ENCODE results near the gene NUP85.
A peak's percentile ranks its signal among the peaks of the same experiment; 100 is the strongest.

The NUP85 gene

GRCh38 chr17:75262112-75262606 is 56.7 kb downstream of the NUP85 start:
- no peak for TF ChIP-seq CTCF (IDR thresholded peaks at IDR 0.05)
- H3K4me1 ChIP-seq (ENCODE audit: control insufficient read depth in 1 of 2, insufficient read depth in 1 of 2, low read depth in 1 of 2, low read length in 1 of 2): peaks cover 49 to 54% of the 10 kb centered on the region in 2 experiments

DNA sequence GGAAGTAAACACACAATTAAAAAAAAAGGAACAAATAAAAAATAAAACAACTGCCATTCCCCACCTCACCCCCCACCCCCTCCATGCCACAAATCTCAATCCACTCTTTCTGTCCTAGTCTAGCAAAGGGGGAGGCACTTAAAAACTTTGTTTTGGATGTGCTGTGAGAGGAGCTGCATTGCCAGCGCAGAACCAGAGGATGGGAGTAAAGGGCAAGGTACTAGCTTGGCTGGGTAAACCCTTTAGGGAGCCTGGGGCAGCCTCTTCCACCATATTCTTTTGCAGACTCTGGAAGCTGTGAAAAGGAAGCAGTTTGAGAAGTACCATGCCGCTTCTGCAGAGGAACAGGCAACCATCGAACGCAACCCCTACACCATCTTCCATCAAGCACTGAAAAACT is 57.6 kb downstream of the NUP85 start:
- Histone ChIP-seq H3K27ac (no peak overlapping the region), H3K27me3 (no peaks in the 10 kb centered on the region), H3K4me3 (ENCODE audit: low read depth in 1 of 2, low read length in 1 of 2) (no peak overlapping the region), H3K36me3 (no peaks in the 10 kb centered on the region), H3K4me1 (ENCODE audit: control insufficient read depth in 1 of 2, insufficient read depth in 1 of 2, low read depth in 1 of 2, low read length in 1 of 2) (peaks cover 58 to 62% of the 10 kb centered on the region in 2 experiments), H3K9me3 (no peaks in the 10 kb centered on the region)
- TF ChIP-seq CTCF (IDR thresholded peaks at IDR 0.05): no peak

More at GRCh38 chr17:75262112-75262606, 56.7 kb downstream of the NUP85 start:
- Histone ChIP-seq H3K4me3 (ENCODE audit: low read depth in 1 of 2, low read length in 1 of 2) (peak overlapping the region; percentile 78 to 99), H3K27ac (peak overlapping the region; percentile 96), H3K36me3 (no peaks in the 10 kb centered on the region), H3K9me3 (no peaks in the 10 kb centered on the region), H3K27me3 (no peaks in the 10 kb centered on the region)

GRCh38 chr17:75265614-75266315 is 60.3 kb downstream of the NUP85 start:
- Histone ChIP-seq H3K9me3 (no peaks in the 10 kb centered on the region), H3K27ac (peak overlapping the region; percentile 75), H3K27me3 (no peaks in the 10 kb centered on the region), H3K4me1 (ENCODE audit: control insufficient read depth in 1 of 2, insufficient read depth in 1 of 2, low read depth in 1 of 2, low read length in 1 of 2) (peaks cover 57 to 69% of the 10 kb centered on the region in 2 experiments), H3K4me3 (ENCODE audit: low read depth in 1 of 2, low read length in 1 of 2) (no peak overlapping the region), H3K36me3 (no peaks in the 10 kb centered on the region)
- no peak for TF ChIP-seq CTCF (IDR thresholded peaks at IDR 0.05)

DNA sequence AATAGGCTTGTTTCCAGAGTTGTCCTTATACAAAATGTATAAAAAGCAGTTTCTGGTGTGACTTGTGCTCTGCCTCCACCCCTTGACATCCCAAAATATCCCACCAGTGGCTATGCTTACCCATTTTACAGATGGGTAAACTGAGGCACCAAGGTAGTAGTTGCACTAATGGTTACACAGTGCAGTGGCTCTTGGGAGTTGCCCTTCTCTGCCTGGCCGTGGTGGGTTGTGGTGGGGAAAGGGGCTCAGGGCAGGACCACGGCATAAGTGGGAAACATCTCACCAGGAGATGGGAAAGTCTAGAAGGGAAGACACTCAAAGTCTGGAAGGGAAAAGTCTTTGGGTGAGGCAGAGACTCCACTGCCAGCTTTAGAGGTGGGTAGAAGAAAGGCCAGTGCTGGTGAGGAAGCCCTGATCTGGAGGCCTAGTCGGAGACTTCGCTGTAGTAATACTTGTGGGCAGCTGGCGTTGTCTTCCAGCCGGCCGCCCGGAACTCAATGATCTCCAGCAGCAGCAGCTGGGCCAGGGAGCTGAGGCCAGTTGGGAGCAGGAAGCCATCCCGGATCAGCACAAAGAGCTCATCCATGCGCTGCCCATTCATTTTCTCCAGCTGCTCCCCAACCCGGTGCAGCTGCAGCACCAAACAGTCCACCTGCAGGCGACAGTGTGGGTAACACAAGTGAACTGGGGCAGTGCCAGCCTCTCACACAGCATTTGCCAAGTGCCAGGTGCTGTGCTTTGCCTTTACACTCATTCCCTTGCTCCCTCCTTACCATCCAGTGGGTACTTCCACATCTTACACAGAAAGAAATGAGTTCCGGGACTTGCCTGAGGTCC is 61.1 kb downstream of the NUP85 start:
- Histone ChIP-seq H3K9me3 (no peaks in the 10 kb centered on the region), H3K27me3 (no peaks in the 10 kb centered on the region), H3K27ac (peak overlapping the region; percentile 75), H3K4me3 (ENCODE audit: low read depth in 1 of 2, low read length in 1 of 2) (no peak overlapping the region), H3K36me3 (no peaks in the 10 kb centered on the region), H3K4me1 (ENCODE audit: control insufficient read depth in 1 of 2, insufficient read depth in 1 of 2, low read depth in 1 of 2, low read length in 1 of 2) (peaks cover 59 to 69% of the 10 kb centered on the region in 2 experiments)
- no peak for TF ChIP-seq CTCF (IDR thresholded peaks at IDR 0.05)

GRCh38 chr17:75267153-75267410 is 61.6 kb downstream of the NUP85 start:
- Histone ChIP-seq H3K27me3 (no peaks in the 10 kb centered on the region), H3K27ac (peak overlapping the region; percentile 75), H3K36me3 (no peaks in the 10 kb centered on the region), H3K9me3 (no peaks in the 10 kb centered on the region), H3K4me1 (ENCODE audit: control insufficient read depth in 1 of 2, insufficient read depth in 1 of 2, low read depth in 1 of 2, low read length in 1 of 2) (peaks cover 61 to 71% of the 10 kb centered on the region in 2 experiments), H3K4me3 (ENCODE audit: low read depth in 1 of 2, low read length in 1 of 2) (no peak overlapping the region)
- TF ChIP-seq CTCF (IDR thresholded peaks at IDR 0.05): no peak

All from neutrophil (primary cell).